Measurements from ENCODE around the gene UBE3B. TPM values are rescaled to one million over a fixed set of nuclear protein-coding genes. Genes with fewer than 3 reads are reported as not detected.

Gene UBE3B
- total RNA-seq, 1 experiment from 2014 or later = 38.6 TPM

GRCh38 chr12:109583733-109584132 is 106.3 kb downstream of the UBE3B start:
- Mint-ChIP-seq H3K27ac (ENCODE audit: low read depth, unreplicated experiment) (no peak overlapping the region), H3K9me3 (ENCODE audit: unreplicated experiment) (no peaks in the 10 kb centered on the region), H3K4me1 (ENCODE audit: insufficient read depth, unreplicated experiment) (peaks cover 14% of the 10 kb centered on the region), H3K4me3 (ENCODE audit: unreplicated experiment) (no peak overlapping the region), H3K36me3 (ENCODE audit: insufficient read depth, unreplicated experiment) (peaks cover 53% of the 10 kb centered on the region), H3K27me3 (ENCODE audit: insufficient read depth, unreplicated experiment) (no peaks in the 10 kb centered on the region)
- no TSS peak for BruUV-seq (replicated peaks)
- TF ChIP-seq CTCF (IDR thresholded peaks at IDR 0.05; ENCODE audit: unreplicated experiment) = no peak
- intact Hi-C loops (cut with micrococcal nuclease) = no loop called here
- no peak for DNase-seq (ENCODE audit: unreplicated experiment)
- ChIA-PET POLR2A (no interaction called here), CTCF (interaction anchor here (0.9 to 3.9 kb wide), 2 partner anchors 14 to 297 kb away, joined by 4 to 23 read pairs; no protein-coding TSS in a partner anchor)

Other genes with a start within 250 kb of the UBE3B start
- gene FOXN4, start 168.3 kb upstream of the UBE3B start, total RNA-seq (2022) = not detected in 2 replicates
- gene MYO1H, start 129.7 kb upstream of the UBE3B start, total RNA-seq (2022) = not detected in 2 replicates
- 44.9 and 45.7 TPM in 2 replicates for gene KCTD10, start 334 bp upstream of the UBE3B start, total RNA-seq (2022)
- 36.0 and 59.2 TPM in 2 replicates for gene MMAB, start 95.9 kb downstream of the UBE3B start, total RNA-seq (2022)
- gene MVK, start 96.2 kb downstream of the UBE3B start, total RNA-seq (2022) = 15.5 and 17.1 TPM in 2 replicates
- 0.19 and 0.29 TPM in 2 replicates for gene FAM222A, start 236.2 kb downstream of the UBE3B start, total RNA-seq (2022)

Data from MCF 10A (cell line).